Measurements from ENCODE around the gene SLC19A1.
A peak's percentile ranks its signal among the peaks of the same experiment; 100 is the strongest.

SLC19A1 gene

GRCh38 chr21:45515241-45516061 is 26.8 kb downstream of the SLC19A1 start:
- DNase-seq = no peak

- no peak for DNase-seq
Measured at GRCh38 chr21:45514311-45515021, 27.8 kb downstream of the SLC19A1 start.

- DNase-seq = no peak
Measured at GRCh38 chr21:45513741-45514310, 28.4 kb downstream of the SLC19A1 start.

GRCh38 chr21:45513003-45513717 is 29.1 kb downstream of the SLC19A1 start:
- peak; percentile 14 for DNase-seq

- DNase-seq = no peak
Measured at GRCh38 chr21:45512626-45513002, 29.6 kb downstream of the SLC19A1 start.

GRCh38 chr21:45511661-45512431 is 30.4 kb downstream of the SLC19A1 start:
- no peak for DNase-seq

GRCh38 chr21:45511007-45511406 is 31.2 kb downstream of the SLC19A1 start:
- DNase-seq = no peak

GRCh38 chr21:45510466-45510955 is 31.7 kb downstream of the SLC19A1 start:
- DNase-seq = no peak

GRCh38 chr21:45509566-45510465 is 32.4 kb downstream of the SLC19A1 start:
- DNase-seq = no peak

GRCh38 chr21:45508607-45509565 is 33.4 kb downstream of the SLC19A1 start:
- no peak for DNase-seq

- DNase-seq = no peak
Measured at GRCh38 chr21:45507888-45508508, 34.2 kb downstream of the SLC19A1 start.

- no peak for DNase-seq
Measured at GRCh38 chr21:45507523-45507875, 34.7 kb downstream of the SLC19A1 start.

- DNase-seq = no peak
Measured at GRCh38 chr21:45506836-45507522, 35.3 kb downstream of the SLC19A1 start.

- no peak for DNase-seq
Measured at GRCh38 chr21:45506241-45506817, 35.9 kb downstream of the SLC19A1 start.

GRCh38 chr21:45505416-45506021 is 36.7 kb downstream of the SLC19A1 start:
- no peak for DNase-seq

- DNase-seq = no peak
Measured at GRCh38 chr21:45504516-45505415, 37.5 kb downstream of the SLC19A1 start.

- DNase-seq = no peak
Measured at GRCh38 chr21:45504021-45504515, 38.2 kb downstream of the SLC19A1 start.

Measured in NCI-H748 treated with DMSO at 0.1 percent for 48 hours (cell line).